Spleen (tissue), 11 donors: Measurements from ENCODE around the gene C19orf53. TPM values are rescaled to one million over a fixed set of nuclear protein-coding genes. Genes with fewer than 3 reads are reported as not detected.

Experiments used
- DNase-seq: peaks from one replicate; pipeline ENCODE4 v3.0.0-alpha.2; 2020
- H3K27ac ChIP-seq, 8 donors: fragments of 200-600 bp; sonication (generic) in 7 of 8; 1 replicate in 4 of 8; 2 replicates in 4 of 8; pipeline versions ENCODE4 v1.5.0 to v1.8.0; 2016 to 2021; ENCODE audit warnings: inconsistent platforms in 4 of 8, mild to moderate bottlenecking in 4 of 8, moderate library complexity in 1 of 8
- H3K27me3 ChIP-seq, 7 donors: fragments of 200-600 bp; sonication (generic) in 6 of 7; replicated peaks in 1 of 7; 1 replicate in 4 of 7; 2 replicates in 3 of 7; pipeline versions ENCODE4 v1.5.0 to v1.8.0; 2016 to 2021; ENCODE audit warnings: inconsistent platforms in 3 of 7, mild to moderate bottlenecking in 1 of 7
- H3K36me3 ChIP-seq, 6 donors: fragments of 200-600 bp; sonication (generic) in 5 of 6; 1 replicate in 4 of 6; 2 replicates in 2 of 6; pipeline versions ENCODE4 v1.5.0 to v1.8.0; 2016 to 2021; ENCODE audit warnings: inconsistent platforms in 2 of 6
- H3K4me1 ChIP-seq, 6 donors: fragments of 200-600 bp; sonication (generic) in 5 of 6; 1 replicate in 3 of 6; 2 replicates in 3 of 6; pipeline versions ENCODE4 v1.5.0 to v1.8.0; 2016 to 2021; ENCODE audit warnings: inconsistent platforms in 3 of 6
- H3K4me3 ChIP-seq, 8 donors: fragments of 200-600 bp; sonication (generic) in 7 of 8; 1 replicate in 4 of 8; 2 replicates in 4 of 8; pipeline versions ENCODE4 v1.5.0 to v1.8.0; 2016 to 2021; ENCODE audit warnings: inconsistent platforms in 4 of 8, mild to moderate bottlenecking in 4 of 8, moderate library complexity in 2 of 8
- H3K9me3 ChIP-seq, 8 donors: fragments of 200-600 bp; sonication (generic) in 7 of 8; 1 replicate in 4 of 8; 2 replicates in 4 of 8; pipeline versions ENCODE4 v1.5.0 to v1.8.0; 2016 to 2021; ENCODE audit warnings: inconsistent platforms in 4 of 8
- CTCF ChIP-seq, 11 experiments: fragments of 200-600 bp in 7 of 11; fragments of 450-650 bp in 4 of 11; sonication (generic) in 4 of 11; IDR thresholded peaks in 8 of 11; conservative IDR thresholded peaks in 3 of 11; 1 replicate in 7 of 11; 2 replicates in 4 of 11; pipeline versions ENCODE4 v1.4.0 to v1.8.0; 2016 to 2021; ENCODE audit warnings: antibody characterized with exemption in 11 of 11, inconsistent platforms in 4 of 11, mild to moderate bottlenecking in 1 of 11
- POLR2A ChIP-seq, 3 donors: fragments of 450-650 bp; IDR thresholded peaks; one replicate each; pipeline ENCODE4 v1.5.1; 2017; ENCODE audit warnings: antibody characterized with exemption in 3 of 3, mild to moderate bottlenecking in 1 of 3
- POLR2AphosphoS5 ChIP-seq, 3 donors: sonication (generic); formaldehyde crosslinking; IDR thresholded peaks; one replicate each; pipeline ENCODE4 v1.5.1; 2017; ENCODE audit warnings: antibody characterized with exemption in 3 of 3
- WGBS, 5 donors: extraction: QIAGEN DNeasy Blood & Tissue Kit in 3 of 5; methylation state at CpG; one replicate each; pipeline versions ENCODE4 v1.1.5 to v1.1.7; 2013 to 2018; 5-methylcytosine and 5-hydroxymethylcytosine counted together
- intact Hi-C: fragments of 100-400 bp; cut with DNase I; formaldehyde crosslinking; loops from one replicate; pipeline ENCODE4 v1.15.0; 2023; ENCODE audit warnings: low total_unique reads
- polyA plus RNA-seq, 3 donors: library from polyadenylated mRNA; stranded (reverse); fragments of 200-250 nt; gene quantifications; one replicate each; pipeline ENCODE4 v1.2.1, GENCODE V29; 2013
- total RNA-seq, 7 donors: library from RNA; depleted of rRNA in 3 of 7; stranded (reverse); fragments of >200 nt in 3 of 7; fragmentation: NEBNext Ultra II Directional in 4 of 7; extraction: Animal tissue kit (Norgen Biotek cat#: 25700) in 4 of 7; gene quantifications; one replicate each; pipeline versions ENCODE4 v1.1.0 to v1.2.1, GENCODE V29; 2016 to 2021
- donor health status: healthy with polysubstance abuse.
- donor health status: DM: no; HTN: no; CAD: no; lungs with moderate emphysema.
- donor health status: DM: no; HTN: no; CAD: no.
- donor health status: Bipolar disorder and iron deficiency.
- donor health status: healthy.
- donor health status: DM: no; HTN: no; CAD: no.
- donor health status: DM: yes; HTN: yes; CAD: no.

Gene C19orf53
- total and polyA plus RNA-seq, 10 donors: 39.6 to 190 (median 107) TPM

- Histone ChIP-seq H3K27me3 (no peaks in the 10 kb centered on the region), H3K9me3 (no peaks in the 10 kb centered on the region), H3K4me3 (no peak overlapping the region), H3K36me3 (peaks cover 8 to 100% (median 98%) of the 10 kb centered on the region in 6 donors), H3K27ac (no peak overlapping the region), H3K4me1 (peaks cover 0 to 7% (median 0%) of the 10 kb centered on the region in 6 donors)
- intact Hi-C loops: no loop called here
- no peak for DNase-seq
- TF ChIP-seq POLR2A (IDR thresholded peaks at IDR 0.05): no peak
- no peak for TF ChIP-seq POLR2AphosphoS5 (IDR thresholded peaks at IDR 0.05)
- no peak for TF ChIP-seq CTCF (IDR thresholded peaks at IDR 0.05 in 8 of 11, conservative IDR thresholded peaks at IDR 0.05 in 3 of 11)
- WGBS, 5 donors: 98 to 99% (median 99%) methylated on average over 9 of the region's 9 CpGs
Measured at GRCh38 chr19:13756210-13756609, 18.0 kb upstream of the C19orf53 start.

GRCh38 chr19:13757805-13758772 lies 16.2 kb upstream of the C19orf53 start:
- DNase-seq: no peak
- intact Hi-C loops: no loop called here
- Histone ChIP-seq H3K4me1 (peaks cover 0 to 3% (median 0%) of the 10 kb centered on the region in 6 donors), H3K36me3 (peaks cover 8 to 100% (median 97%) of the 10 kb centered on the region in 6 donors), H3K27ac (no peak overlapping the region), H3K9me3 (no peaks in the 10 kb centered on the region), H3K27me3 (no peaks in the 10 kb centered on the region), H3K4me3 (no peak overlapping the region)
- TF ChIP-seq POLR2AphosphoS5 (IDR thresholded peaks at IDR 0.05) (no peak), CTCF (IDR thresholded peaks at IDR 0.05 in 8 of 11, conservative IDR thresholded peaks at IDR 0.05 in 3 of 11) (no peak), POLR2A (IDR thresholded peaks at IDR 0.05) (no peak)
- 87 to 94% (median 90%) methylated on average over 15 of the region's 15 CpGs for WGBS, 5 donors

- Histone ChIP-seq H3K9me3 (no peaks in the 10 kb centered on the region), H3K4me3 (no peak overlapping the region), H3K27me3 (no peaks in the 10 kb centered on the region), H3K36me3 (peaks cover 8 to 100% (median 92%) of the 10 kb centered on the region in 6 donors), H3K4me1 (peaks cover 0 to 10% (median 6%) of the 10 kb centered on the region in 6 donors), H3K27ac (no peak overlapping the region)
- 93 to 97% (median 95%) methylated on average over 18 to 24 of the region's 24 CpGs for WGBS, 5 donors
- TF ChIP-seq POLR2A (IDR thresholded peaks at IDR 0.05) (no peak), POLR2AphosphoS5 (IDR thresholded peaks at IDR 0.05) (peak in 2 of 3 donors; percentile 17 to 43)
- DNase-seq: no peak
- intact Hi-C loops: no loop called here
Measured at GRCh38 chr19:13758795-13759194, 15.5 kb upstream of the C19orf53 start.

DNA sequence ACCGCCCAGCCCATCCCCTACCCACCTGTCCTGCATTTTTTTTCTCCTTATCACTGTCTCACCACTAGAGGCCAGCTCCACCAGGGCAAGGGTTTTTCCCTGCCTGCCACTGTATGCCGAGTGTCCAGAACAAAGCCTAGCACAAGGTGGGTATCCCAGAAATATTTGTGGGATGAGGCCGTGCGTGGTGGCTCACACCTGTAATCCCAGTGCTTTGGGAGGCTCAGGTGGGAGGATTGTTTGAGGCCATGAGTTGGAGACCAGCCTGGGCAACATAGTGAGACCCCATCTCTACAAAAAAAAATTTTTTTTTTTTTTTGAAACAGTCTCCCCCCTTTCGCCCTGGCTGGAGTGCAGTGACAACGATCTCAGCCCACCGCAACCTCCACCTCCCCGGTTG lies 12.8 kb upstream of the C19orf53 start:
- intact Hi-C loops: no loop called here
- WGBS, 5 donors: 83 to 99% (median 88%) methylated on average over 8 of the region's 8 CpGs
- no peak for DNase-seq
- no peak overlapping the region for H3K27ac ChIP-seq
- H3K27me3 ChIP-seq: no peaks in the 10 kb centered on the region
- peaks cover 3 to 81% (median 66%) of the 10 kb centered on the region in 6 donors for H3K36me3 ChIP-seq
- H3K9me3 ChIP-seq: no peaks in the 10 kb centered on the region
- TF ChIP-seq POLR2A (IDR thresholded peaks at IDR 0.05) (no peak), CTCF (IDR thresholded peaks at IDR 0.05 in 8 of 11, conservative IDR thresholded peaks at IDR 0.05 in 3 of 11) (no peak), POLR2AphosphoS5 (IDR thresholded peaks at IDR 0.05) (no peak)
- H3K4me1 ChIP-seq: peaks cover 5 to 30% (median 23%) of the 10 kb centered on the region in 6 donors
- H3K4me3 ChIP-seq: no peak overlapping the region
